Fibroblast of villous mesenchyme (primary cell): ENCODE data around the gene DFFB. TPM values are rescaled to one million over a fixed set of nuclear protein-coding genes. Genes with fewer than 3 reads are reported as not detected.

Source experiments
- DNase-seq: peaks from one replicate; pipeline ENCODE4 v3.0.0-alpha.2; 2010; ENCODE audit warnings: low read depth
- H3K4me3 ChIP-seq: 2 replicates; pipeline ENCODE4 v1.5.1; 2011; ENCODE audit warnings: low read depth, mild to moderate bottlenecking, low read length
- total RNA-seq: library from RNA; depleted of rRNA; stranded (reverse); fragments of >200 nt; gene quantifications from 2 replicates; pipeline ENCODE4 v1.2.3, GENCODE V29; 2012
- TF ChIP-seq, protein P1 (sequence below): IDR thresholded peaks from 2 replicates; pipeline ENCODE4 v1.5.1; 2012; ENCODE audit warnings: low read depth, mild to moderate bottlenecking, low read length; ENCODE audit not compliant: insufficient read depth

DFFB gene
- total RNA-seq, 1 donor, result 4.7 TPM

DNA sequence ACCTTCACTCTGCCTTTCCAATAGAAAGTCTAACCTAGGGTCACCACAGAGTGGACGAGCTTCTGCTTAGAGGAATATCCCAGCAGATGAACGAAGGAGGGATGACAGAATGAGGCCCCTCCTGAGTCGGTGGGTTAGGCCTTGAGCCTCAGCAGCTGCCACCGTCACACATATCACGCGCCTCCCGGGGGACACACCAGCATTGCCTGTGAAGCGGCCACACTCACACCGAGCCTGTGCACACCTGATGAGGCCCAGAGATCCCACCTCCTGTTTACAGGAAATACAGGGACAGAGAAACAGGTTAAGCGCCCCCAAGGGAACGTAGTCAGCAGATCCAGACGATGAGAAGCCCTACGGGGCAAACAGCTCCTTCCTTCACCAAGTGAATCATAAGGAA is 35.8 kb upstream of the DFFB start:
- DNase-seq, result no peak
- TF ChIP-seq, protein P1, sequence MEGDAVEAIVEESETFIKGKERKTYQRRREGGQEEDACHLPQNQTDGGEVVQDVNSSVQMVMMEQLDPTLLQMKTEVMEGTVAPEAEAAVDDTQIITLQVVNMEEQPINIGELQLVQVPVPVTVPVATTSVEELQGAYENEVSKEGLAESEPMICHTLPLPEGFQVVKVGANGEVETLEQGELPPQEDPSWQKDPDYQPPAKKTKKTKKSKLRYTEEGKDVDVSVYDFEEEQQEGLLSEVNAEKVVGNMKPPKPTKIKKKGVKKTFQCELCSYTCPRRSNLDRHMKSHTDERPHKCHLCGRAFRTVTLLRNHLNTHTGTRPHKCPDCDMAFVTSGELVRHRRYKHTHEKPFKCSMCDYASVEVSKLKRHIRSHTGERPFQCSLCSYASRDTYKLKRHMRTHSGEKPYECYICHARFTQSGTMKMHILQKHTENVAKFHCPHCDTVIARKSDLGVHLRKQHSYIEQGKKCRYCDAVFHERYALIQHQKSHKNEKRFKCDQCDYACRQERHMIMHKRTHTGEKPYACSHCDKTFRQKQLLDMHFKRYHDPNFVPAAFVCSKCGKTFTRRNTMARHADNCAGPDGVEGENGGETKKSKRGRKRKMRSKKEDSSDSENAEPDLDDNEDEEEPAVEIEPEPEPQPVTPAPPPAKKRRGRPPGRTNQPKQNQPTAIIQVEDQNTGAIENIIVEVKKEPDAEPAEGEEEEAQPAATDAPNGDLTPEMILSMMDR, result no peak
- no peak overlapping the region for H3K4me3 ChIP-seq

DNA sequence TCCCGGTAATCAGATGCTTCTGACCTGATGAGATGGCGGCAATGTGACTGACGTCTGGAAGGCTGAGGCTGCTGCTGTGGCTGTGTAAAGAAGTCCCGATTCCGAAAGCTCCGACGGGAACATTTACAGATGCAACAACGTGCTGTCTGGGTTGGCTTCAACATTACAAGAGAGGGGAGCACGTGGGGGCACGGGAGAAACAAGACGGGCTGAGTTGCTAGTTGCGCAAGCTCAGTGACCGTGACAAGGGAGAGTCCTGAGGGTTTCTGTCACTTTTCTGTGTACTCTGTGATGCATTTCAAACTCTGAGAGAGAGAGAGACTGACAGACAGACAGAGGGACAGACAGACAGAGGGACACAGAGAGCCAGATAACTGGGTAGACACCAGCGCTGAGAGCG is 35.4 kb upstream of the DFFB start:
- no peak overlapping the region for H3K4me3 ChIP-seq
- TF ChIP-seq, protein P1, result no peak
- no peak for DNase-seq

DNA sequence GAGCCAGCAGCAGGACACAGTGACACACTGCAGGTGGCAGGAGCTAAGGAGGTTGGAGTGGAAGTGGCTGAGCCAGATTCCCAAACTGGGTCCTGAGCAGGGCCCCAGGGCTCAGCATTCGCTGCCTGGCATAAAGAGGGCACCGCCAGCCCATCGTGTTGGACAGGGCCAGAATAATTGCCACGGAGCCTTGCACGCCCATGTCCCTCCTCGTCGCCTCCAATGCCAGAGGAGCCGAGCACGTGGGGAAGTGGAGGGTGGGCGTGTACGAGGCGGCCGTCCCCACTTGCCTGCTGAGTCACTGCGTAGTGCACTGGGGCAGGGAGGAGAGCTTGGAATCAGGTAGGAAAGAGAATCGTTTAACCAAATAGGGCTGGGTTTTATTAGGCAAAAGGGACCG is 34.9 kb upstream of the DFFB start:
- DNase-seq, result no peak
- no peak overlapping the region for H3K4me3 ChIP-seq

DNA sequence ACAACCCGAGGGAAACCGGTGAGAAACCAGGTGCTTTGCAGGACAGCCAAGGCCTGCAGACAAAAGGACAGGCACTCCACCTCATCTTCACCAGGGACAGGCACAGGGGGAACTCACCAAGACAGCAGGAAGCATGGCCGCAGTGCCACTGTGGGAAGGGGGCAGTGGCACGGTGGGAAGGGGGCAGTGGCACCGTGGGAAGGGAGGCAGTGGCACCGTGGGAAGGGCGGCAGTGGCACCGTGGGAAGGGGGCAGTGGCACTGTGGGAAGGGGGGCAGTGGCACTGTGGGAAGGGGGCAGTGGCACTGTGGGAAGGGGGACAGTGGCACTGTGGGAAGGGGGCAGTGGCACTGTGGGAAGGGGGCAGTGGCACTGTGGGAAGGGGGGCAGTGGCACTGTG is 32.6 kb upstream of the DFFB start:
- no peak for DNase-seq
- H3K4me3 ChIP-seq, result no peak overlapping the region
- TF ChIP-seq, protein P1, result no peak

More for the DNA sequence above, 34.9 kb upstream of the DFFB start:
- TF ChIP-seq, protein P1, result no peak

DNA sequence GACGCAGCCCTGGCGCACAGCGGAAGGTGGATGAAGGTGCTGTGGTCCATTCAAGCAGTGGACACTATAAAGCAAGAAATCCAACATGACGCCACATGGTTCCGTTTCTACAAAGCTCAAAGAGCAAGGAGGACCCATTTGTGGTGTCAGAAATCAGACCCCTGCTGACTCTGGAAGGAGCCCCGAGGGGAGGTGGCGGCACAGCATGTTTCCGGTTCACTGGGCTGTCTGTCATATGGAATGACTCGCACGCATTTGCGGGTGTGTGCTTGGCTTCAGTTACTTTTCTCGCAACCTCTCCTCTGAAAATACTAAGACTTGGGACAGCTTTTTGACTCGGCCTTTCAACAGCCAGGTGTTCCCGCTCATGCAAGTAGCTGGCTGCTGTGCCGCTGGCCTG is 31.9 kb upstream of the DFFB start:
- TF ChIP-seq, protein P1, result no peak
- DNase-seq, result no peak
- H3K4me3 ChIP-seq, result no peak overlapping the region

DNA sequence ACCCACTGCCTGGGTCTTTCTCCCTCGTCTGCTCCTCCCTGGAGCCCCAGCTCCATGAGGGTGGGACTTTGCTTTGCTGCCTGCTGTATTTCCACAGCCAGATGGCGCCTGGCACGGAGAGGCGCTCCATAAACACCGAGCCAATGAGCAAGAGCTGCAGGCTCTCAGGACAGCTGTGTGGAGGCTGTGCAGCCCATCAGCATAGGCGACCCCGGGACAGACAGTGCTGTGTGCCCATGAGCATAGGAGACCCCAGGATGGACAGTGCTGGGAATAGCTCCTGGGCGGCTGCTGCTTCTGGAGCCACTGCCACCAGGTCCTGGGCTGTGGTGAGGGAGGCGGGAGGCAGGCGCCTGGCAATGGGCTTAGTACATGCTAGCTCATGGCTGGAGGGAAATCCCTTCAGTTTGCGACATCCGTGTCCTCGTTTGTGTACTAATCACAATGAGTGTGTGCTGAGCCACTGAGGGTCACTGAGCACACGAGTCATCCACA is 29.4 kb upstream of the DFFB start:
- TF ChIP-seq, protein P1, result no peak
- H3K4me3 ChIP-seq, result no peak overlapping the region
- no peak for DNase-seq

DNA sequence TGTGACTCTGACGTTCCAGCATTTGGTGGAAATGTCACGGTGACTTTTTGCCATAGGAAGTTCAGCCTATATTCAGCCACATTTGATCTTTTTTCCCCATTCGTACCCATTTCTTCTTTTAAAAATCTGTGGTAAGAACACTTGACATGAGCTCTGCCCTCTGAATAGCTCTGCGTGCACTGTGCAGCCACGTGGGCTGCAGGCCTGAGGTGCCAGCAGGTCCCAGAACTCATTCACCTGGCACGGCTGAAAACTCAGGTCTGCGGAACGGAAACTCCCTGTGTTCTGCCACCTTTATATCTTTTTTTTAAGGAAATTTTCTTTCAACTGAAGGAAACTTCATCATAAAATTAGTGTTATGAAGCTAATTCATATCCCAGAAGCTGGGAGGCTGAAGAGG is 28.9 kb upstream of the DFFB start:
- TF ChIP-seq, protein P1, result no peak
- H3K4me3 ChIP-seq, result no peak overlapping the region
- no peak for DNase-seq
